Epithelial cell of proximal tubule (primary cell): ENCODE data around the gene POPDC2. TPM values are rescaled to one million over a fixed set of nuclear protein-coding genes. Genes with fewer than 3 reads are reported as not detected.

Source experiments
- DNase-seq: peaks from one replicate; pipeline ENCODE4 v3.0.0-alpha.2; 2011; ENCODE audit warnings: low read depth
- H3K4me3 ChIP-seq: 2 replicates; pipeline ENCODE4 v1.5.1; 2011; ENCODE audit warnings: low read depth, mild to moderate bottlenecking, low read length
- CTCF ChIP-seq: conservative IDR thresholded peaks from 2 replicates; pipeline ENCODE4 v1.5.1; 2012; ENCODE audit warnings: low read depth, mild to moderate bottlenecking, low read length
- total RNA-seq: library from RNA; depleted of rRNA; stranded (reverse); fragments of >200 nt; gene quantifications from 2 replicates; pipeline ENCODE4 v1.2.3, GENCODE V29; 2015

The POPDC2 gene
- total RNA-seq, 1 donor from 2014 or later: 0.06 TPM

- no peak for TF ChIP-seq CTCF
- H3K4me3 ChIP-seq: no peak overlapping the region
- DNase-seq: no peak
Measured at GRCh38 chr3:119647843-119648575, 12.4 kb downstream of the POPDC2 start.

- no peak overlapping the region for H3K4me3 ChIP-seq
- TF ChIP-seq CTCF: no peak
- DNase-seq: no peak
Measured at GRCh38 chr3:119647171-119647570, 13.2 kb downstream of the POPDC2 start.

- H3K4me3 ChIP-seq: no peak overlapping the region
- no peak for TF ChIP-seq CTCF
- DNase-seq: no peak
Measured at GRCh38 chr3:119645813-119646212, 14.6 kb downstream of the POPDC2 start.

GRCh38 chr3:119644481-119644880 is 15.9 kb downstream of the POPDC2 start:
- TF ChIP-seq CTCF: no peak
- no peak for DNase-seq
- H3K4me3 ChIP-seq: no peak overlapping the region

- DNase-seq: peak; percentile 76
- H3K4me3 ChIP-seq: no peak overlapping the region
- no peak for TF ChIP-seq CTCF
Measured at GRCh38 chr3:119643528-119643927, 16.9 kb downstream of the POPDC2 start.

- no peak for TF ChIP-seq CTCF
- H3K4me3 ChIP-seq: no peak overlapping the region
- DNase-seq: no peak
Measured at GRCh38 chr3:119642746-119643473, 17.5 kb downstream of the POPDC2 start.

GRCh38 chr3:119641416-119641815 is 19.0 kb downstream of the POPDC2 start:
- H3K4me3 ChIP-seq: no peak overlapping the region
- no peak for DNase-seq
- no peak for TF ChIP-seq CTCF
